ENCODE results near the gene NDUFA11. TPM values are rescaled to one million over a fixed set of nuclear protein-coding genes. Genes with fewer than 3 reads are reported as not detected.

Gene NDUFA11
- total RNA-seq, 2 experiments from 2014 or later: 94.3 to 96.7 TPM

DNA sequence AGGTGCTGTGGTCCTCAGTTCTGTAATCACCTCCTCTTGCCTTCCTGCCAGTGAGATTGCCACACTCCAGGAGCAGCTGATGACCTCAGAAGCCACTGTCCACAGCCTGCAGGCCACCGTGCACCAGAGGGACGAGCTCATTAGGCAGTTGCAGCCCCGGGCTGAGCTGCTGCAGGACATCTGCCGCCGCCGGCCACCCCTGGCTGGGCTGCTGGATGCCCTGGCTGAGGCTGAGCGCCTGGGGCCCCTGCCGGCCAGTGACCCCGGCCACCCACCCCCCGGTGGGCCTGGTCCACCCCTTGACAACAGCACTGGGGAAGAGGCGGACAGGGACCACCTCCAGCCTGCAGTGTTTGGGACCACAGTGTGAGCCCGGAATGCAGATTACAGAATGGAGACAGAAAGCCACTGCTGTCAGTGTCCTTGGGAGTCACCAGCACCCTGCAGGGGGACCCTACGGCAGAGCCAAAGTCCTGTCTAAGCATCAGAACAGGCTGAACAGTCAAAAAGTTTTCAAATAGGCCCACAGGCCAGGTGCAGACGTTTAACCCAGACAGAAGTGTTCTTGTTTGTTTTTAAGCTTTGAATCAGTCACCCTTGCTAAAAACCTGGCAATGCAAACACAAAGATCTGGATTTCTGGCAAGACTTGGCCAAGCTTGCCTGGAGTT lies 5.3 kb upstream of the NDUFA11 start:
- CTCF ChIA-PET: no interaction called here
- Histone ChIP-seq H3K27ac (ENCODE audit: low read depth in 1 of 2, low read length in 2 of 2) (no peak overlapping the region), H3K36me3 (ENCODE audit: insufficient read depth, low read length) (peaks cover 20% of the 10 kb centered on the region), H3K9me3 (ENCODE audit: control insufficient read depth in 1 of 2, insufficient read depth in 1 of 2, low read length in 2 of 2) (no peaks in the 10 kb centered on the region), H3K27me3 (ENCODE audit: control insufficient read depth in 1 of 2, insufficient read depth in 2 of 2, low read length in 2 of 2) (no peaks in the 10 kb centered on the region), H3K4me1 (ENCODE audit: insufficient read depth, low read length) (peaks cover 23% of the 10 kb centered on the region), H3K4me3 (ENCODE audit: low read length) (no peak overlapping the region)
- DNase-seq (no peak), ATAC-seq (ENCODE audit: poor library complexity) (no peak)
- Mint-ChIP-seq H3K9me3 (no peaks in the 10 kb centered on the region), H3K27ac (no peak overlapping the region), H3K4me1 (ENCODE audit: low read depth) (peaks cover 18% of the 10 kb centered on the region), H3K36me3 (ENCODE audit: low read depth) (peaks cover 19% of the 10 kb centered on the region), H3K4me3 (no peak overlapping the region), H3K27me3 (no peaks in the 10 kb centered on the region)
- intact Hi-C loops (cut with DNase I, micrococcal nuclease): loop anchor here in 1 of 2 experiments (5.0 to 10.0 kb wide), 2 partner anchors 53 to 466 kb away; partner anchors contain the start of genes ALKBH7 and PSPN
- POLR2A ChIA-PET: no interaction called here
- TF ChIP-seq, protein P1, sequence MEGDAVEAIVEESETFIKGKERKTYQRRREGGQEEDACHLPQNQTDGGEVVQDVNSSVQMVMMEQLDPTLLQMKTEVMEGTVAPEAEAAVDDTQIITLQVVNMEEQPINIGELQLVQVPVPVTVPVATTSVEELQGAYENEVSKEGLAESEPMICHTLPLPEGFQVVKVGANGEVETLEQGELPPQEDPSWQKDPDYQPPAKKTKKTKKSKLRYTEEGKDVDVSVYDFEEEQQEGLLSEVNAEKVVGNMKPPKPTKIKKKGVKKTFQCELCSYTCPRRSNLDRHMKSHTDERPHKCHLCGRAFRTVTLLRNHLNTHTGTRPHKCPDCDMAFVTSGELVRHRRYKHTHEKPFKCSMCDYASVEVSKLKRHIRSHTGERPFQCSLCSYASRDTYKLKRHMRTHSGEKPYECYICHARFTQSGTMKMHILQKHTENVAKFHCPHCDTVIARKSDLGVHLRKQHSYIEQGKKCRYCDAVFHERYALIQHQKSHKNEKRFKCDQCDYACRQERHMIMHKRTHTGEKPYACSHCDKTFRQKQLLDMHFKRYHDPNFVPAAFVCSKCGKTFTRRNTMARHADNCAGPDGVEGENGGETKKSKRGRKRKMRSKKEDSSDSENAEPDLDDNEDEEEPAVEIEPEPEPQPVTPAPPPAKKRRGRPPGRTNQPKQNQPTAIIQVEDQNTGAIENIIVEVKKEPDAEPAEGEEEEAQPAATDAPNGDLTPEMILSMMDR (IDR thresholded peaks at IDR 0.05): no peak

DNA sequence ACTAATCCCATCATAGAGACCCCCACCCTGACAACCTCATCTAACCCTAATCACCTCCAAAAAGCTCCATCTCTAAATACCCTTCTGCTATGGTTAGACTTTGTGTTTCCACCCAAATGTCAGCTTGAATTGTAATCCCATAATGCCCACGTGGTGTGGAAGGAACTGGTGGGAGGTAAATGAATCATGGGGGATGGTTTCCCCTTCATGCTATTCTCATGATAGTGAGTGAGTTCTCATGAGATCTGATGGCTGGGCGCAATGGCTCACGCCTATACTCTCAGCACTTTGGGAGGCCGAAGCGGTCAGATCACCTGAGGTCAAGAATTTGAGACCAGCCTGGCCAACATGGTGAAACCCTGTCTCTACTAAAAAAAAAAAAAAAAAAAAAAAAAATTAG lies 3.7 kb upstream of the NDUFA11 start:
- ATAC-seq (ENCODE audit: poor library complexity): no peak
- H3K36me3 Mint-ChIP-seq (ENCODE audit: low read depth): peaks cover 30% of the 10 kb centered on the region
- H3K4me1 Mint-ChIP-seq (ENCODE audit: low read depth): peaks cover 29% of the 10 kb centered on the region
- no peaks in the 10 kb centered on the region for H3K27me3 ChIP-seq (ENCODE audit: control insufficient read depth in 1 of 2, insufficient read depth in 2 of 2, low read length in 2 of 2)
- no peak overlapping the region for H3K27ac ChIP-seq (ENCODE audit: low read depth in 1 of 2, low read length in 2 of 2)
- CTCF ChIA-PET: interaction anchor here (7.0 kb wide), 1 partner anchor 103 kb away, joined by 63 read pairs; no protein-coding TSS in a partner anchor
- H3K36me3 ChIP-seq (ENCODE audit: insufficient read depth, low read length): peaks cover 20% of the 10 kb centered on the region
- intact Hi-C loops (cut with DNase I, micrococcal nuclease): loop anchor here in 1 of 2 experiments (5.0 to 10.0 kb wide), 2 partner anchors 55 to 468 kb away; partner anchors contain the start of genes ALKBH7 and PSPN
- POLR2A ChIA-PET: no interaction called here
- H3K27me3 Mint-ChIP-seq: no peaks in the 10 kb centered on the region
- H3K4me1 ChIP-seq (ENCODE audit: insufficient read depth, low read length): peaks cover 38% of the 10 kb centered on the region
- H3K27ac Mint-ChIP-seq: peak overlapping the region; percentile 14
- no peak for DNase-seq
- no peak overlapping the region for H3K4me3 ChIP-seq (ENCODE audit: low read length)
- no peaks in the 10 kb centered on the region for H3K9me3 ChIP-seq (ENCODE audit: control insufficient read depth in 1 of 2, insufficient read depth in 1 of 2, low read length in 2 of 2)
- TF ChIP-seq, protein P1 (IDR thresholded peaks at IDR 0.05): no peak
- peak overlapping the region; percentile 67 for H3K4me3 Mint-ChIP-seq
- no peaks in the 10 kb centered on the region for H3K9me3 Mint-ChIP-seq

DNA sequence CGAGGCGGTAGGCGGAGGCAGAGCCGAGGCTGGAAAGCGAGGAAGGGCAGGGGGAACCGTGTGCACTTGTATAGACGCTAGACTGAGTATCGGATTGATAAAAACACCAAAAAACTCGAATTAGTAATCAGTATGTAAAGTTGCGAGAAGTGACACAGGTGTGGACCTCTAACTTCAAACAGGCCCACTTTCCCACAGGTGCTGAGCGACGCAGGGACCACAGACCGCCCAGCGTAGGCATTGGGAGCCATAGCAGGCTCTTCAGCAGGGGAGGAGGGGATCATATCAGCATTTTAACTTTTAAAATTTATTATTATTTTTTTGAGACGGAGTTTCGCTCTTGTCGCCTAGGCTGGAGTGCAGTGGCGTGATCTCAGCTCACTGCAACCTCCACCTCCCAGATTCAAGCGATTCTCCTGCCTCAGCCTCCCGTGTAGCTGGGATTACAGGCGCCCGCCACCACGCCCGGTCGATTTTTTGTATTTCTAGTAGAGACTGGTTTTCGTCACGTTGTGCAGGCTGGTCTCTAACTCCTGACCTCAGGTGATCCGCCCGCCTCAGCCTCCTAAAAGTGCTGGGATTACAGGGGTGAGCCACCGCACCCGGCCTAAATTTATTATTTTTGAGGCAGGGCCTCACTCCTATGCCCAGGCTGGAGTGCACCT lies 1.7 kb upstream of the NDUFA11 start:
- peaks cover 37% of the 10 kb centered on the region for H3K36me3 Mint-ChIP-seq (ENCODE audit: low read depth)
- no peaks in the 10 kb centered on the region for H3K27me3 ChIP-seq (ENCODE audit: control insufficient read depth in 1 of 2, insufficient read depth in 2 of 2, low read length in 2 of 2)
- H3K27me3 Mint-ChIP-seq: no peaks in the 10 kb centered on the region
- H3K9me3 ChIP-seq (ENCODE audit: control insufficient read depth in 1 of 2, insufficient read depth in 1 of 2, low read length in 2 of 2): no peaks in the 10 kb centered on the region
- H3K4me3 ChIP-seq (ENCODE audit: low read length): peak overlapping the region; percentile 85
- H3K4me1 ChIP-seq (ENCODE audit: insufficient read depth, low read length): peaks cover 48% of the 10 kb centered on the region
- TF ChIP-seq, protein P1 (IDR thresholded peaks at IDR 0.05): no peak
- POLR2A ChIA-PET: interaction anchor here (1.0 to 4.4 kb wide), 14 partner anchors 44 to 1114 kb away, joined by 3 to 83 read pairs (median 12); partner anchors contain the start of genes CATSPERD, FEM1A, LONP1 and NRTN
- peak overlapping the region; percentile 99 for H3K27ac Mint-ChIP-seq
- H3K4me1 Mint-ChIP-seq (ENCODE audit: low read depth): peaks cover 35% of the 10 kb centered on the region
- CTCF ChIA-PET: interaction anchor here (2.2 to 7.0 kb wide), 2 partner anchors 63 to 101 kb away, joined by 11 to 63 read pairs; no protein-coding TSS in a partner anchor
- H3K9me3 Mint-ChIP-seq: no peaks in the 10 kb centered on the region
- ATAC-seq (ENCODE audit: poor library complexity) (no peak), DNase-seq (peak in 1 of 14 experiments; percentile 10)
- intact Hi-C loops (cut with DNase I, micrococcal nuclease): loop anchor here in 1 of 2 experiments (2.0 to 10.0 kb wide), 4 partner anchors 57 to 470 kb away; partner anchors contain the start of genes ALKBH7, PSPN and RFX2
- peak overlapping the region; percentile 50 to 55 for H3K27ac ChIP-seq (ENCODE audit: low read depth in 1 of 2, low read length in 2 of 2)
- H3K36me3 ChIP-seq (ENCODE audit: insufficient read depth, low read length): peaks cover 14% of the 10 kb centered on the region
- H3K4me3 Mint-ChIP-seq: peak overlapping the region; percentile 93
